ENCODE measurements around the gene SMC3.
A peak's percentile ranks its signal among the peaks of the same experiment; 100 is the strongest.
"Not testable (repeated sequence)": the region's sequence is repeated elsewhere in the genome, so short reads cannot be mapped to it uniquely, and the experiment has no call there.

Gene SMC3

DNA sequence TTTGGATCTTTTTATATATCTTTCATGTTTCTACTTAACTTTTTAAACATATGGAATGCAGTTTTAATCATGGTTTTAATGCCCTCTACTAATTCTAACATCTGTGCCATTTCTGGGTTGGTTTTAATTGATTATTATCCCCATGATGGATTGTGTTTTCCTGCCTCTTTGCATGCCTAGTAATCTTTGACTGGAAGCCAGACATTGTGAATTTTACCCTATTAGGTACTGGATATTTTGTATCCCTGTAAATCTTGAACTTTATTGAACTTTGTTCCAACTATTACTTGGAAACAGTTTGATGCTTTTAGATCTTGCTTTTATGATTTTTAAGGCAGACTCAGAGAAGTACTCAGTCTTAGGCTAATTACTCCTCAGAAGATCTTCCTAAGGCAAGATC lies 60.7 kb downstream of the SMC3 start:
- no peak for DNase-seq

DNA sequence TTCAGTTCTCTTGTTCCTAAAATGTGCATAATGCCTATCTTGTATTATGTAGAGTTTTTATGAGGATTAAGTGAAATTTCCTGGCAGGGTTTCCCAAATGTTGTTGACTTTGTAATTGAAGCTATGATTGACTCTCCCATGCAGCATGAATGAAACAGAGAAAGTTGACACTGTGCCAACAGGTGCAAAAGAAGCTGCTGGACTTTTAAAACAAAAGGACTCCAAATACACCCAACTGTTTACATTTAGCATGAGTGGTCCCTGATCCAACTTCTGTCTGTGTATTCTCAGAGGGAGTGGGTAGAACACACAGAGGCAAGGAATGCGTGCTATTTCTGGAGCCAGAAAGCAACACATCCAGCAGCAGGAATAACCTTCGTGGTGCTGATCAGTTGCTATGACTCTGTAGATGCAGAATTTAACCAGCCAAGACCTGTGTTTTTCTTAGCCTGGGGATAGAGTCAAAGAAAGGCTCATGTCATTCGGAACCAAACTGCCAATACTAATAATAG lies 62.2 kb downstream of the SMC3 start:
- peak; percentile 53 for DNase-seq

DNA sequence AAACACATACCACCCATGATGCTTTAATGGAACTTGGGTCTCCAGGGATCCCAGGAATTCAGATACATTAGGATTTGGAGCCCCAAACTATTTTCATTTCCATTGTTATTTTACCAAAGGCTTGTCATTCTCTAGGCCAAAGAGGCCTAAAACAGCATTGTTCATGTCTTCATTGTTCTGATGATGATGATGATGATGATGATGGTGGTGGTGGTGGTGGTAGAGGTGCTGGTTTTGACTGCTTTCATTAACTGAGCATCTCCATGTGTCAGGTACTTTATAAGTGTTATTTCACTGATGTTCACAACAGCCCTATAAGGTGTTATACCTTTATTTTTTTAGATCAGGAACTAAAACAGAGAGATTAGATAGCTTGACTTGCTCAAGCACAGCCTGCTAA lies 64.4 kb downstream of the SMC3 start:
- DNase-seq: no peak

DNA sequence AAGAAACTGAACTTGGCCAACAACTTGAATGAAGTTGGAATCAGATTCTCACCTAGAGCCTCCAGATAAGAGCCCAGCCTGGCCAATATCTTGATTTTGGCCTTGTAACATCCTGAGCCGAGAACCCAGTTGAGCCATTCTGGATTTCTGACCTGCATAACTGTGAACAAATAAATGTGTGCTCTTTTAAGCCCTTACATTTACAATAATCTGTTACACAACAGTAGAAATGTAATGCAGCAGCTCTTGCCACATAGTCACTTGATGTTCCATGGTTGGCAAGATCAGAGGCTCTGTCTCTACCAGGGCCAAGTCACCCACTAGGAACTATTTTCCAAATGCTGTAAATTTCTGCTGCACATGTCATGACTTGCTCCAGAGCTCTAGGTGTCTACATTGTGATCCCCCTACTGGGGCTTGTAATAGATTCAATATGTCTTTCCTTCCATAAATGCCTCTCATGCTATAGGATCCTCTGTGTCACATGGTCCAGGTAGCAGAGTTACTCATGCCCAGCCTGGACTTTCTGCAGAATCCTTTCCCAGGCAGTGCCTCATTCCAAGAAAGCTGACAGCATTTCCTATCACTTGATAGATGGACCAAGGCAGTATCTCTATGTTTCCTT lies 65.2 kb downstream of the SMC3 start:
- DNase-seq: no peak

DNA sequence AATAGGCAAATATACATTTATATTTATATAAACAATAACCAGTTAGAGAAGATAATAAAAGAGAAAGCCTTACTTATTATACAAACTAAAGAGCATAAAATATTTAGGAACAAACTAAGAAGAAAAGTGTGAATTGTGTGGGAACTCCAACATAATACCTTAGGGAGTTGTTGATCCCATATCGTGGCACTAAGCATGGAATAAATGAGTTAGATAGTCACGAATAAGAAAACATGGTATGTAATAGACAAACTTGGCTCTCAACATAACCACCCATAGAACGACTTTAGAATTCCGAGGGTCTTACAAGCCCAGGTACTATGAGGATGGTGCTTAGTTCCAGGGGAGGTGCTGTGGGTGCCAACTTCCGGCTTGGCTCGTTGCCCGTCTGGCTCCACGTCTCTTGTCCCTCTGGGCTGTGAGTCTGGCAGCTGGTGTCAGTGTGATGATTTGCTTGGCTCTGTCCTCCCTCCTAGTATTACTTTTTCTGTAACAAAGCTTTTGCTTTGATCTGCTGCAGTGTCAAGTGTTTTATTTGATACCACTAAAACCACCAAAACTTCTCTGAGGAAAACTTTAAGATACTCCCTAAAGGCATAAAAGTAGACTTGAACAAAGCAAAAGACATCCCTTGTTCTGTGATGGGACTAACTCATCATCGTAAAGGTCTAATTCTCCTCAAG lies 67.2 kb downstream of the SMC3 start:
- DNase-seq: no peak

DNA sequence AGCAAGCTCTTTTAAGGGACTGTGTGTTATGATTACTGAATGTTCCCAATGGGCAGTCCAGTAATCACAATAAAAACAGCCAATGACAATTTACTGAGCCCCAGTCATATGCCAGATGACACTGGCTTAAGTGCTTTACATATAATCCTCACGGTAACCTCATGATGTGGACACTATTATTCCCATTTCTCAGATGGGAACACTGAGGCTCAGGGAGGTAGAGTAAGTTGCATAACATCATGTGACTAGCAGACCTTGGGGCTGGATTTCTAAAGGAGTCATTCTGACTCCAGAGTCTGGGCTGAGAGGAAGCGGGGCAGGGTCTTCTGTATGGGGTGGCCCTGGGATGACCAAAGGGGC lies 69.1 kb downstream of the SMC3 start:
- DNase-seq: no peak

DNA sequence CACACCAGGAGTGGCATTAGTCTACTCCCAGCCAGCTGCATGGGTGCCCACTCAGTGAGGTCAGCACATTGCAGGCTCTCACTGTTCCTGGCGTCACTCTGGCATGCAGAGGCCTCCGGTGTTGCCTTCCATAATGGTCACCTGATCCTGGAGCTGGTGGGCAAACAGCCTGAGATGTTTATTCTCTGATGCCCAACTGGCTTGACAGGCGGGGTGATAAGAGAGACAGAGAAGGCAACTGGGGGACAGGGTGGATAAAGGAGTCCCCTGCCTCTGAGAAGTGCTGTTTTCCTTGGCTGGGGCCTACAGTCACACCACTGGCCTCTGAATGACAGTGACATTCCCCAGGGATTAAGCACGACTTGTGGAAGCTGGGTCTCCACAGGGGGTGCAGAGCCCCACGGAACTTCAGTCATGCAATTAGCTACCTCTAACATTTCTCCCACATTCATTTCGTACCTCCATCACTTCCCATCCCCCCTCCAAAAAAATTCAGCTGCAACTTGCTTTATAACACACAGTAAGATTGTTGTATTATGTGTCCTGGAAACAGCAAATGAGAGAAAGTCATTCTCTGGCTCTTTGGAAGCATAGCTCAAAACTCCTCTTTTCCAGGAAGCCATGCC lies 69.5 kb downstream of the SMC3 start:
- DNase-seq: no peak

DNA sequence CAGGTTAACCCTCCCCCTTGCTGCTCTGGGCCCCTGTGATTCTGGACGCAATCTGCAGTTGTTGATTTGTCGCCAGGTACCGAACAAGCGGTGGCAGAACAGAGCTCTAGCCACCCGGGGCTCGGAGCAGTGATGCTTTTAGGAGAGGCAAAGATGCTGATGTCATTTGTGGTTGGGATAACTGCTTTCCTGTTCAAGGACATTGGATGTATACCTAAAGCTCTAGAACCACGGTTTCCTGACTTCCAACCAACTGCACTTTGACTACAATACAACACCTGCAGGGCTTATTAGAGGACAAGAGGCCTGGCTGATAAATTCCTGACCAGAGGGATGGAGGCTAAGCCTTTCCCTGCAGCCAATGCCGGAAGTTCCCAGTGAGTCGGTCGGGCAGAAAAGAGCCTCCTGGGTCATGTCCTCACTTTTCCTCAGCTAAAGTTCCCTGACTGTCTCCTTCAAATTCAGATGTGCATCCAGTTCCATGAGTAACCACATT lies 70.1 kb downstream of the SMC3 start:
- no peak for DNase-seq

DNA sequence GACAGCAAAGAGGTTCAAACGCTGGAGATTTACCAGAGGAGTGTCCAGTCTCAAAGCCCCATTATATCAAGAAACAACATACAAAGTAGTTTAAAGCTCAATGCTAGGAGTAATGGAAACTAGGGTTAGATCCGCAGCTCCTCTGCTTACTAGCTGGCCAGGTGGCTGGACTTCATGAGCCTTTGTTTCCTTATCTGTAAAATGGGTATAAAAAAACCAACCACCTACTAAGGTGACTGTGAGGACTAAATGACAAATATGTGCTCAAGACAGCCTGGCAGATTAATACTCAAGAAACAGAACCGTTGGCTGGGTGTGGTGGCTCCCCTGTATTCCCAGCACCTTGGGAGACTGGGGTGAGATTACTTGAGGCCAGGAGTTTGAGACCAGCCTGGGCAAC lies 70.8 kb downstream of the SMC3 start:
- no peak for DNase-seq

DNA sequence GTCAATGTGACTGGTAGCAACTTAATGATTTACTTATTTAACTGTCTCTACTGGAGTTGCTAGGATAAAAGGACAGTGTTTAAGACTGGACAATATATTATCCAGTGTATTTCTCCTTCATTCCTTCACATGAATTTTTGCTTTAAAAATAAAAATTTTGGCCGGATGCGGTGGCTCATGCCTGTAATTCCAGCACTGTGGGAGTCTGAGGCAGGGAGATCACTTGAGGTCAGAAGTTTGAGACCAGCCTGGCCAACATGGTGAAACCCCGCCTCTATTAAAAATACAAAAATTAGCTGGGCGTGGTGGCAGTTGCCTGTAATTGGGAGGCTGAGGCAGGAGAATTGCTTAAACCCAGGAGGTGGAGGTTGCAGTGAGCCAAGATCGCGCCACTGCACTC lies 71.6 kb downstream of the SMC3 start:
- not testable (repeated sequence) for DNase-seq

DNA sequence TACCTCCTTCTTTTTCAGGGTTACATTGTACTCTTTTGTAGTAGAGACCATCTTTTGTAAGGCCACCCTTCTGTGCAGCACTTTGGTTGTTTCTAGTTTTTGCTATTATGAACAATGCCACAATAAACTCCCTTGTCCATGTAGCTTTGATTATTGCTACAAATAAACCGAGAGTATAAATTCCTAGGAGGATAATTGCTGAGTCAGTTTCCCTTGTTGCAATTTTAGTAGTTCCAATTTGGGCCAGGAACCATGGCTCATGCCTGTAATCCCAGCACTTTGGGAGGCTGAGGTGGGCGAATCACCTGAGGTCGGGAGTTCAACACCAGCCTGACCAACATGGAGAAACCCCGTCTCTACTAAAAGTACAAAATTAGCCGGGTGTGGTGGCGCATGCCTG lies 72.4 kb downstream of the SMC3 start:
- not testable (repeated sequence) for DNase-seq

DNA sequence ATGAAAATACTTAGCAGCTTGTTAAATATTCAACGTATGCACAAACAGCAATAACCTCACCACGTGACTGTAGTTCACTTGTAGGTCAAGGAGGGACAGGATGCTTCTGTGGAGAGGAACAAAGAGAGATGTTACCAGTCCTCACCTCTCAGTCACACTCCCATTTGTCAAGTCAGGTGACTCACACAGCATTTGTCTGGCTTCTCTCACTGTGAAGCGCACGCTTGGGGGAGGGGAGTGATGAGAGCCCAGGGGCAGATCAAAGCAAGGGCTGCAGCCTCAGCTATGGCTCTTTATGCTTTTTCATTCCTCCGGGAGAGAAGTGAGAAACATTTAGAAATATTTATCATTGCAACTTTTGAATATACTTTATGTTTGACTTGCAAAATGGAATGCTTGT lies 73.8 kb downstream of the SMC3 start:
- peak; percentile 79 for DNase-seq

DNA sequence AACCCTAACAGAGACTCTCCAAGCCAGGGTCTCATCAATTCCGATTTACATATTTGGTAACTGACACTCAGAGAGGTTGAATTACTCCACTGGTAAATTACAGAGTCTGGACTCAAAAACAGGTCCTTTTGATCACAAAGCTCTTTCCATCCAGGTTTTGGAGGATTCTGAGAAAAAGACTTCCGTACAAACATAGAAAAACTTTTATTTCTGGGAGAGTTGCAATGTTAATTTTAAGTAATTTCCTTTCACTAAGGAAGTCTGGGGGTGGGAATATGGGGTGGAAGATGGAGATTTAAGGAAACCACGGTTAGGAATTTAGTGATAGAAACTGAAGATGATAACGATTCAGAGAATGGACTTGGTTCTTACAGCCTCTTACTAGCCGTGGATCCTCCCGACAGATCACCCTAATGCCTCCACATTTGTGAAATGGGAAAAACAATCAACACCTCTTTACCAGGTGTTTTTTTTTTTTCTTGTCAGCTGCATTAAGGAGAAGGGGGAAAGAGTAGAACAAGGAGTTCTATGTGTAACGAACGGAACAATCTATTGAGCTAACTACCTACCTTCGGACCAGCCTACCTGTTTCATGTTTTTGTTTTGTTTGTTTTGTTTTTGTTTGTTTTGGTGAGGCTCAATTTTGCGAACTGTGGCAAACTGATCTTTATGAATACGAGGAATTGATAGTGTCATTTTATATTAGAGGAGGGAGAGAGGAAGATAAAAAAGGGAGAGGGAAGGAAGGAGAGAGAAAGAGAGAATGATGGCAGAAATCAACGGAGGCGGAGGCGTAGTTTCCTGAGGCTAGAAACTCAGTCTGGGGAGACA lies 74.9 kb downstream of the SMC3 start:
- DNase-seq: peak; percentile 48

DNA sequence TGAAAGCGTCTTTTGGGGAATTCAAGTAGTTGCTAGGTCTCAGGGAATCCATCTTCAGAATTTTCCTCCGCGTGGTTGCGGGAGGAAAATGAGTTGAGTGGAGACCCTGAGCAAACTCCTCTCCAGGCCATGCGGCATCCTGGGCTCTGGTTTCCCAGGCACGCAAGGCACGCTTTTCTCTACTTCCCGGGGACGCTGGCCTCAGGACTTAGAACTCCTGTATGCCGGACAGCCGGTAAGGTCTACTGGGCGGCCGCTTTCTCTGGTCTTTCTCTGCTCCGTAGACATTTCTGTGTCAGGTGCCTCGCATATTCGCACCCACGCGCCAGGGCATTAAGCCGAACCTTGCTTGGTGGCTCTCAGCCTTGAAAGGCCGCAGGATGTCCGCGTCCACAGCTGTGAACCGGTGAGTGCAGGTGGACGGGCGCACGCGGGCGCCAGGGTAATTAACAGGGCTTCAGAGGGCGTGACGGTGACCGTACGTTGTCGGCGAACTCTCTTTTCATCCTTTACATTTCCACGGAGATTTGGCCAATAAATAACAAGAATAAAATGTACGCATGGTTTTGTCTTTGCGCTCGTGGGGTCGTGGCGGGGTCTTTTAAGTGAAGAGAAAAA lies 75.6 kb downstream of the SMC3 start:
- peak; percentile 75 for DNase-seq

DNA sequence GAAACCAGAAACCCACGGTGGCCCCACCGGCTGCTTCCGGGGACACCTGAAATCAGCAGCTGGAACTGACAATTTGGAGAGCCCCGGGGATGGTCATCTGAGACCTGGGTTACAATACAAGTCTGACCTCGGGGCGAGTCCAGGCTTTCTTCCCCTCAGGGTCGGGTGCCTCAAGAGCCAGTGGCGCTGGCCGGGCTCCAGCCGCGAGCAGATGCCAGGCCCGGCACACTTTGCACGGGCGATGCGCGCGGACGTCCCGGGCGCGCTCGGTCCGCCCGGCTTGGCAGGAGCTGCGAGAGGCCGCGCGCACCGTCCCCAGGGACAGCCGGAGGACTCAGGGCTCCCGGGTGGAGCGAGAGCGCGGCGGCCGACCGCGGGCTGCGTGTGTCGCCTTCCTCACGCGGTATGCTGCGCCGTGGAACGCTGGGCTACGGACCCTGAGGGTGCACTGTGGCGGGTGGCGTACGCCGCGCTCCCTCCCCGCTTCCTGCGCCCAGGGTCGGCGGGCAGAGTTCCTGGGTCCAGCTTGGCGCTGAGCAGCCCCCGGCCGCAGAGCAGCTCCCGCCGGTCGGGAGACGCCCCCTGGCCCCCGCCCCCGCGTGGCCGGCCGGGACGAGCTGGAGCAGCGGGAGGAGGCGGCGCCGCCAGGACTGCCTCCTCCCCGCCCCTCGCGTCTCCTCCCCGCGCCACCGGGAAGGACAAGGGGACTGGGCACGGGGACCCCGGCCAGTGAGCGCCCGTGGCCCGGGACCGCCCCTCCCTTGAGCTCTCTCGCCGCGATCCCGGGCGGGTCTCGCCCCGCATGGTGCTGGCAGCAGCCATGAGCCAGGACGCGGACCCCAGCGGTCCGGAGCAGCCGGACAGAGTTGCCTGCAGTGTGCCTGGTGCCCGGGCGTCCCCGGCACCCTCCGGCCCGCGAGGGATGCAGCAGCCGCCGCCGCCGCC lies 76.4 kb downstream of the SMC3 start, which contains the start of gene RBM20:
TSS of gene RBM20 (plus strand) at position 684 of the 945 bp plus-strand sequence. CDS start at position 803, 119 bp downstream.
- DNase-seq: peak; percentile 80

DNA sequence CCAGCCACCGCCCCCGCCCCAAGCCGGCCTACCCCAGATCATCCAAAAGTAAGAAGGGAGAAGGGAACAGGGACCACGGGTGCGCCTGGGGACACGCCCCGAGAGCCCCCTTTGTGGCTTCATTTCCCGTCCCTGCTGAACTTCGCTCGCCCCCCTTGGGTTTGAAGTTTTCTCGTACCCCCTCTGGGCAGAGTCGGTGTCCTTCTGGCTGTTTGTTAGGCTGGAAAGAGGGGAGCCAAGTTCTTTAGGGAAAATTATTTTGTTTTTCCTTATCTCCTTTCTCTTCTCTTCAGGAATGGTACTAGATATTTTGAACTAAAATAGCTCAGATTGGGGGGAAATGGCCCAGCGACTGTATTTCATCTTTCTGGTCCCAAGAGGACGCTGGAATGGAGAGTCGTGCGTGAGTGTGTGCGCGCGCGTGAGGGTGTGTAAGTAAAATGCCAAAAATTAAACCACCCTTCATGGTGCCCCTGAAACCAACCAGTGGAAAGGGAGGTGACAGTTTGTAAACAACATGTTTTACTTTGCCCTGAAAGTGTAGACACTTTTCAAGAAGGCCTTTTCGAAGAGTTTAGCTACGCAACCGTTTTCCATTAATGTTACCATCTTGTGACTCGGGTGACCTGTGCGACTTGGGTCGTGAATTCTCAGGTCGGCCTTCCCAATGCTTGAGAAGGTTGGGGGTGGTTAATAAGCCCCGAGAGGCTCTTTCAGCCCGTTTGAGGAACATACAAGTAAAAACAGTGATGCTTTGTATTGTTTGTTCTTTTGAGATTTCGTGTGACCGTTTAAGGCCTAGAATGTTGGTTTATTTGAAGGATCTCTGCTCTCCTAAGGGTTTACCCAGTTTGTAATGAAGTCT lies 77.3 kb downstream of the SMC3 start:
- DNase-seq: no peak

DNA sequence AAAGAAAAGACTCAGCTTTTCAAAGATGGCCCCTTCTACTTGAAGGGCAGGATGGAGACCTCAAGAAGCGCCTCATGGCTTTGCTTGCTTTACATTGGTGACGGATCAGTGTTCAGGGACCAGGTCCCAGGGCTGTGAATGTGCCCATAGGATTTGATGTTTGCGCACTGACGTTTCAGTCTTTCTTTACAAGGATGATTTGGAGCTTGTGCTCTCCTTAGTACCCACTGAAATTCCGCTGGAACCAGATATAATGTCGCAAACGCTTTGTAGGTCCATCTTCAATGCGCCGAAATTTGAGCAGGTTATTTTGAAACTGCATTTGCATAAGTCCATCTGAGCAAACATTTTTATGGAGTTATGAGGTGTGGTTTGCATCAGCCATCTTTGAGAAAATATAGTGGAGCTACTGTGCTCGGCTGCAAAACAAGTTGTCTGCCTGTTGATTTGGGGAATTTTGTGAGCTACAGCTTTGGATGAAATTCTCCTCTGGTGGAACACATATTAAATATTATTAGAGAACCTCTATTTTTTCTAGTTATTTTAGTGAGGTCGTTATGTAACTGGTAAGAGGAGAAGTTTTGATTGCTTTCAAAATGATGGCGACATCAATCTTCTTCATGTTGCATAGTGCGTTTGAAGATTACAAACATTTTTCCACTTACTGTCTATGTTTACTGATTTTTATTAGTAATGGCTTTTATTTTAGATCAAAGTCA lies 79.1 kb downstream of the SMC3 start:
- no peak for DNase-seq

DNA sequence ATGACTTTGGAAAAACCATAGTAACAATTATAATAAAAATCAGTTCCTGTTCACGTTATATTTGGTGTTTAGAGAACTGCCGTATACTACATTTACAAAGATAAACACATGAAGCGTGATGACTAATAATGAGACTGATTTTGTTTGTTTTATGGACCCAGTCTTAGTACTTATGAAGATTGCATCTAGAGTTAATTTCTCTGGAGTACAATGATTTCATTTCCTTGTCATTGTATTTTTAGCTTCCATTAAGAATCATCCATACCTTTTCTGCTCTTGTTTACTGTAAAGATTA lies 79.6 kb downstream of the SMC3 start:
- no peak for DNase-seq

DNA sequence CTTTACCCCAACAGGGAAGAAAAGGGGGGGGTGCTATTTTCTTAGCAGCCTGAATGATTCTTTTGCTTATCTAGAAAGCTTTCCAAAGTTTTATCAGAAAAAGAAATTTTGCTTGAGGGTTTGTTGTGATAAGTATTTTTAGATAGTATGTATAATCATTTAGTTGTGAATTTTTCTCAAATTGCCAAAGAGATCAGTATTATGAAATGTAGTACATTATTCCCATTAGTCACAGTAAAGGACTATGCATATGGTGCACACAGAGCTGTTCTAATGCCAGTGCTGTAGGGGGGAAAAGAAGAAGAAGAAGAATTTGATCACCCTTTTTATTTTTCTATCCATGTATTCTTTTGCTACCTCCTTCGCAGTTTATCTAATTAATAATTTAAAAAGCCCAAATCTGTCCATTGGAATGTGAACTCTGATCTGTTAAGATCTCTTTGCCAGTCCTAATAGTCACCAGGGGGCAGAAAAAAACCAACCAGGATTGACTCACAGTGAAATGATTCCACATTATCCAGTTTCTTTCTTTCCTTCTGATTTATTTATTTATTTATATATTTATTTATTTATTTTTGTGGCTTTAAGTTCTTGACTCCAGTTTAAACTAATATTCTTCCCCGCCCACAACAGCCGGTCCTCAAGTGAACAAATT lies 81.3 kb downstream of the SMC3 start:
- no peak for DNase-seq

All from eye (tissue), 1 donor.